Memory B cell (primary cell): ENCODE data around the gene CCNF.

ENCODE experiments used
- ATAC-seq: fragments of 150-1000 bp; cut with Tn5 transposase; 2 replicates; pipeline ENCODE4 v1.10.0; 2021; ENCODE audit warnings: low read depth, mild to moderate bottlenecking, moderate library complexity
- DNase-seq, 2 donors: peaks; one replicate each; pipeline ENCODE4 v3.0.0; 2022; ENCODE audit warnings: low spot score in 2 of 2
- H3K27ac Mint-ChIP-seq: one replicate; pipeline ENCODE4 v1.8.0; 2022; ENCODE audit warnings: mild to moderate bottlenecking, moderate library complexity, mixed read lengths
- H3K27me3 Mint-ChIP-seq: one replicate; pipeline ENCODE4 v1.8.0; 2022; ENCODE audit warnings: mixed read lengths
- H3K36me3 Mint-ChIP-seq: one replicate; pipeline ENCODE4 v1.8.0; 2022; ENCODE audit warnings: mild to moderate bottlenecking, mixed read lengths
- H3K4me1 Mint-ChIP-seq: one replicate; pipeline ENCODE4 v1.8.0; 2022; ENCODE audit warnings: mixed read lengths
- H3K4me3 Mint-ChIP-seq: one replicate; pipeline ENCODE4 v1.8.0; 2022; ENCODE audit warnings: mild to moderate bottlenecking, moderate library complexity, mixed read lengths
- H3K9me3 Mint-ChIP-seq: one replicate; pipeline ENCODE4 v1.8.0; 2022; ENCODE audit warnings: mixed read lengths

CCNF gene

GRCh38 chr16:2456551-2457153 lies 27.4 kb downstream of the CCNF start:
- DNase-seq (no peak), ATAC-seq (no peak)
- Mint-ChIP-seq H3K27me3 (peaks cover 2% of the 10 kb centered on the region), H3K4me3 (no peak overlapping the region), H3K36me3 (peaks cover 4% of the 10 kb centered on the region), H3K9me3 (no peaks in the 10 kb centered on the region), H3K4me1 (peaks cover 4% of the 10 kb centered on the region), H3K27ac (no peak overlapping the region)

- Mint-ChIP-seq H3K4me3 (no peak overlapping the region), H3K36me3 (peaks cover 4% of the 10 kb centered on the region), H3K27ac (no peak overlapping the region), H3K4me1 (peaks cover 4% of the 10 kb centered on the region), H3K27me3 (peaks cover 2% of the 10 kb centered on the region), H3K9me3 (no peaks in the 10 kb centered on the region)
- ATAC-seq: no peak
- no peak for DNase-seq
Measured at GRCh38 chr16:2457267-2457666, 28.0 kb downstream of the CCNF start.

- DNase-seq (no peak), ATAC-seq (no peak)
- Mint-ChIP-seq H3K4me3 (no peak overlapping the region), H3K4me1 (peaks cover 4% of the 10 kb centered on the region), H3K9me3 (no peaks in the 10 kb centered on the region), H3K27ac (no peak overlapping the region), H3K27me3 (peaks cover 2% of the 10 kb centered on the region), H3K36me3 (peaks cover 4% of the 10 kb centered on the region)
Measured at GRCh38 chr16:2457946-2458345, 28.7 kb downstream of the CCNF start.

GRCh38 chr16:2458887-2459646 lies 29.8 kb downstream of the CCNF start:
- H3K27ac Mint-ChIP-seq: no peak overlapping the region
- no peak for ATAC-seq
- peak overlapping the region; percentile 85 for H3K4me3 Mint-ChIP-seq
- H3K9me3 Mint-ChIP-seq: no peaks in the 10 kb centered on the region
- H3K36me3 Mint-ChIP-seq: no peaks in the 10 kb centered on the region
- no peak for DNase-seq
- peaks cover 4% of the 10 kb centered on the region for H3K4me1 Mint-ChIP-seq
- H3K27me3 Mint-ChIP-seq: peaks cover 2% of the 10 kb centered on the region

GRCh38 chr16:2459647-2460390 lies 30.6 kb downstream of the CCNF start, which contains the start of gene TEDC2:
TEDC2 (plus strand) TSS chr16:2460109; CDS start chr16:2460145, 36 bp downstream.
- Mint-ChIP-seq H3K4me1 (peaks cover 4% of the 10 kb centered on the region), H3K27me3 (peaks cover 2% of the 10 kb centered on the region), H3K36me3 (no peaks in the 10 kb centered on the region), H3K27ac (no peak within 1 kb of the TSS), H3K9me3 (no peaks in the 10 kb centered on the region), H3K4me3 (peak within 1 kb of the TSS; percentile 85)
- ATAC-seq (peak; percentile 99), DNase-seq (peak; percentile 89 to 93)

GRCh38 chr16:2460391-2460713 lies 31.1 kb downstream of the CCNF start:
- DNase-seq (no peak), ATAC-seq (no peak)
- Mint-ChIP-seq H3K36me3 (no peaks in the 10 kb centered on the region), H3K4me3 (no peak overlapping the region), H3K27ac (no peak overlapping the region), H3K27me3 (peaks cover 2% of the 10 kb centered on the region), H3K4me1 (peaks cover 4% of the 10 kb centered on the region), H3K9me3 (no peaks in the 10 kb centered on the region)

- peak overlapping the region; percentile 24 for H3K4me3 Mint-ChIP-seq
Measured at GRCh38 chr16:2460916-2461315, 31.7 kb downstream of the CCNF start.

GRCh38 chr16:2462031-2462866 lies 33.0 kb downstream of the CCNF start:
- H3K27me3 Mint-ChIP-seq: peaks cover 2% of the 10 kb centered on the region
- H3K27ac Mint-ChIP-seq: no peak overlapping the region
- no peak for ATAC-seq
- H3K9me3 Mint-ChIP-seq: no peaks in the 10 kb centered on the region
- H3K4me3 Mint-ChIP-seq: no peak overlapping the region
- H3K4me1 Mint-ChIP-seq: peaks cover 6% of the 10 kb centered on the region
- DNase-seq: no peak
- H3K36me3 Mint-ChIP-seq: no peaks in the 10 kb centered on the region

More at GRCh38 chr16:2460916-2461315, 31.7 kb downstream of the CCNF start:
- H3K4me1 Mint-ChIP-seq: peaks cover 4% of the 10 kb centered on the region
- DNase-seq (no peak), ATAC-seq (no peak)
- no peaks in the 10 kb centered on the region for H3K9me3 Mint-ChIP-seq
- no peaks in the 10 kb centered on the region for H3K36me3 Mint-ChIP-seq
- H3K27me3 Mint-ChIP-seq: peaks cover 2% of the 10 kb centered on the region
- no peak overlapping the region for H3K27ac Mint-ChIP-seq

GRCh38 chr16:2464333-2464732 lies 35.1 kb downstream of the CCNF start:
- Mint-ChIP-seq H3K4me3 (no peak overlapping the region), H3K27ac (no peak overlapping the region), H3K4me1 (peaks cover 15% of the 10 kb centered on the region), H3K9me3 (no peaks in the 10 kb centered on the region), H3K27me3 (peaks cover 3% of the 10 kb centered on the region), H3K36me3 (no peaks in the 10 kb centered on the region)
- no peak for DNase-seq
- no peak for ATAC-seq

GRCh38 chr16:2465653-2466415 lies 36.6 kb downstream of the CCNF start:
- Mint-ChIP-seq H3K9me3 (no peaks in the 10 kb centered on the region), H3K4me1 (peaks cover 22% of the 10 kb centered on the region), H3K27me3 (peaks cover 10% of the 10 kb centered on the region), H3K27ac (no peak overlapping the region), H3K4me3 (no peak overlapping the region), H3K36me3 (no peaks in the 10 kb centered on the region)
- DNase-seq (no peak), ATAC-seq (no peak)

GRCh38 chr16:2466667-2467527 lies 37.6 kb downstream of the CCNF start:
- no peaks in the 10 kb centered on the region for H3K9me3 Mint-ChIP-seq
- peaks cover 22% of the 10 kb centered on the region for H3K4me1 Mint-ChIP-seq
- peak overlapping the region; percentile 43 for H3K4me3 Mint-ChIP-seq
- no peaks in the 10 kb centered on the region for H3K36me3 Mint-ChIP-seq
- ATAC-seq (no peak), DNase-seq (peak in 1 of 2 donors; percentile 28)
- H3K27me3 Mint-ChIP-seq: peaks cover 10% of the 10 kb centered on the region
- no peak overlapping the region for H3K27ac Mint-ChIP-seq

GRCh38 chr16:2467528-2468232 lies 38.4 kb downstream of the CCNF start:
- H3K4me3 Mint-ChIP-seq: peak overlapping the region; percentile 78
- peaks cover 11% of the 10 kb centered on the region for H3K27me3 Mint-ChIP-seq
- H3K4me1 Mint-ChIP-seq: peaks cover 22% of the 10 kb centered on the region

More at GRCh38 chr16:2467528-2468232, 38.4 kb downstream of the CCNF start:
- Mint-ChIP-seq H3K27ac (no peak overlapping the region), H3K9me3 (no peaks in the 10 kb centered on the region), H3K36me3 (no peaks in the 10 kb centered on the region)
- ATAC-seq: peak; percentile 51
- DNase-seq: peak in 1 of 2 donors; percentile 40
